ENCODE results near the gene KCNIP4. TPM values are rescaled to one million over a fixed set of nuclear protein-coding genes. Genes with fewer than 3 reads are reported as not detected.

The KCNIP4 gene
- polyA plus RNA-seq, 3 donors, result 0.09 to 0.25 TPM; not detected in 1

- Mint-ChIP-seq H3K9me3 (no peaks in the 10 kb centered on the region), H3K4me3 (no peak overlapping the region), H3K27ac (no peak overlapping the region), H3K4me1 (no peaks in the 10 kb centered on the region), H3K27me3 (ENCODE audit: low read depth in 3 of 3) (peaks cover 0 to 3% (median 0%) of the 10 kb centered on the region in 3 donors), H3K36me3 (no peaks in the 10 kb centered on the region)
- Histone ChIP-seq H3K27me3 (ENCODE audit: control insufficient read depth in 2 of 2, insufficient read depth in 2 of 2, low read length in 2 of 2) (no peaks in the 10 kb centered on the region), H3K9me3 (replicated peaks in 1 of 2; ENCODE audit: control insufficient read depth in 1 of 2, insufficient read depth in 1 of 2, low read length in 2 of 2) (no peaks in the 10 kb centered on the region), H3K4me1 (ENCODE audit: control insufficient read depth in 1 of 2, insufficient read depth in 2 of 2, low read length in 2 of 2) (no peaks in the 10 kb centered on the region), H3K79me2 (ENCODE audit: insufficient read depth, low read length) (no peaks in the 10 kb centered on the region), H3K27ac (ENCODE audit: low read depth in 1 of 2, low read length in 2 of 2) (no peak overlapping the region), H3K9ac (ENCODE audit: insufficient read depth, low read length, poor library complexity, severe bottlenecking) (no peak overlapping the region), H2AFZ (ENCODE audit: insufficient read depth, low read depth, low read length, poor library complexity, severe bottlenecking) (no peak overlapping the region), H3K36me3 (replicated peaks in 1 of 2; ENCODE audit: control insufficient read depth in 1 of 2, insufficient read depth in 2 of 2, low read length in 2 of 2) (no peaks in the 10 kb centered on the region), H3K4me2 (replicated peaks; ENCODE audit: extremely low read depth, low read length, poor library complexity, severe bottlenecking) (no peak overlapping the region), H4K20me1 (ENCODE audit: insufficient read depth, low read length) (no peaks in the 10 kb centered on the region), H3K4me3 (replicated peaks in 1 of 3; ENCODE audit: low read depth in 2 of 3, low read length in 3 of 3) (no peak overlapping the region)
- intact Hi-C loops (cut with micrococcal nuclease), result no loop called here
- DNase-seq, result no peak
- 20% methylated on average over 1 of the region's 2 CpGs for WGBS (ENCODE audit: insufficient coverage)
- TF ChIP-seq CTCF (IDR thresholded peaks at IDR 0.05), result no peak
These were observed 220.3 kb downstream of the KCNIP4 start for GRCh38 chr4:21728304-21728703.

DNA sequence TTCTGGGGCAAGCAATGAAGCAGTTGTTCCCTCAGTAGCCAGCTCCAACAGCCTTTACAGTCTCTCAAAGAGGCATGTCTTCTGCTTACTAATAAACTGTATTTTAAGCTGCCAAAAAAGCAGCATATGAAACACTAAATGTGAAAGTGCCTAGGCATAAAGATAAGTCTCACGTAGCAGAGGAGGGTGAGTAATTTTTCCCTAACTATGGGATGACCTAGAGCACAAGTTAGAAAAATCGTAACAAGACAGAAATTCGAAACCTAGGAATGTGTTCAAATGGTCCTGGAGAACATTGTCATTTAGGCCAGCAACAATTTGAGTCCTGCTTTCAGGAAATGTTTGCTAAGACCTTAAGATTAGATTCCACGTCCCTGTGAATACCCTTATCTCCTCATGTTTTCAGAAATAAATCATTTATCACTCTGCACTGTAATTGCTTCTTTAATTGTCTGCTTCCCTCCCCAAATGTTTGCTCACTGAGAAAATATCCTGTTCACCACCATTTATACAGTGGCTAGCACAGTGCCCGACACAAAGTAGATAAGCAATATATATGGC lies 222.2 kb downstream of the KCNIP4 start:
- no peak for TF ChIP-seq CTCF (IDR thresholded peaks at IDR 0.05)
- DNase-seq, result no peak
- WGBS (ENCODE audit: insufficient coverage), result 60% methylated on average over 3 of the region's 5 CpGs
- Histone ChIP-seq H3K4me3 (replicated peaks in 1 of 3; ENCODE audit: low read depth in 2 of 3, low read length in 3 of 3) (no peak overlapping the region), H4K20me1 (ENCODE audit: insufficient read depth, low read length) (no peaks in the 10 kb centered on the region), H3K9me3 (replicated peaks in 1 of 2; ENCODE audit: control insufficient read depth in 1 of 2, insufficient read depth in 1 of 2, low read length in 2 of 2) (no peaks in the 10 kb centered on the region), H3K27ac (ENCODE audit: low read depth in 1 of 2, low read length in 2 of 2) (no peak overlapping the region), H3K79me2 (ENCODE audit: insufficient read depth, low read length) (no peaks in the 10 kb centered on the region), H3K36me3 (replicated peaks in 1 of 2; ENCODE audit: control insufficient read depth in 1 of 2, insufficient read depth in 2 of 2, low read length in 2 of 2) (no peaks in the 10 kb centered on the region), H2AFZ (ENCODE audit: insufficient read depth, low read depth, low read length, poor library complexity, severe bottlenecking) (no peak overlapping the region), H3K27me3 (ENCODE audit: control insufficient read depth in 2 of 2, insufficient read depth in 2 of 2, low read length in 2 of 2) (no peaks in the 10 kb centered on the region), H3K4me1 (ENCODE audit: control insufficient read depth in 1 of 2, insufficient read depth in 2 of 2, low read length in 2 of 2) (no peaks in the 10 kb centered on the region), H3K9ac (ENCODE audit: insufficient read depth, low read length, poor library complexity, severe bottlenecking) (no peak overlapping the region), H3K4me2 (replicated peaks; ENCODE audit: extremely low read depth, low read length, poor library complexity, severe bottlenecking) (no peak overlapping the region)
- Mint-ChIP-seq H3K27me3 (ENCODE audit: low read depth in 3 of 3) (peaks cover 0 to 4% (median 0%) of the 10 kb centered on the region in 3 donors), H3K36me3 (no peaks in the 10 kb centered on the region), H3K9me3 (peaks cover 0 to 3% (median 0%) of the 10 kb centered on the region in 7 donors), H3K27ac (no peak overlapping the region), H3K4me1 (no peaks in the 10 kb centered on the region), H3K4me3 (no peak overlapping the region)
- intact Hi-C loops (cut with micrococcal nuclease), result no loop called here

All from CD14-positive monocyte (primary cell).